Hepatocyte (in vitro differentiated cells): ENCODE measurements around the gene CBX2.

ENCODE experiments used
- EZH2 ChIP-seq: fragments of 200-600 bp; sonication (generic); IDR thresholded peaks from 2 replicates; pipeline ENCODE4 v1.6.1; 2016; ENCODE audit warnings: antibody characterized with exemption, mild to moderate bottlenecking, borderline replicate concordance
- EZH2phosphoT487 ChIP-seq: fragments of 200-600 bp; sonication (generic); IDR thresholded peaks from one replicate; pipeline ENCODE4 v1.6.1; 2018; ENCODE audit warnings: antibody characterized with exemption, mild to moderate bottlenecking, low read depth, moderate library complexity; ENCODE audit not compliant: unreplicated experiment, severe bottlenecking
- TF ChIP-seq, protein P1 (sequence below): fragments of 200-600 bp; sonication (generic); IDR thresholded peaks from 2 replicates; pipeline ENCODE4 v1.5.1; 2016; ENCODE audit warnings: antibody characterized with exemption, mild to moderate bottlenecking; ENCODE audit not compliant: poor library complexity

DNA sequence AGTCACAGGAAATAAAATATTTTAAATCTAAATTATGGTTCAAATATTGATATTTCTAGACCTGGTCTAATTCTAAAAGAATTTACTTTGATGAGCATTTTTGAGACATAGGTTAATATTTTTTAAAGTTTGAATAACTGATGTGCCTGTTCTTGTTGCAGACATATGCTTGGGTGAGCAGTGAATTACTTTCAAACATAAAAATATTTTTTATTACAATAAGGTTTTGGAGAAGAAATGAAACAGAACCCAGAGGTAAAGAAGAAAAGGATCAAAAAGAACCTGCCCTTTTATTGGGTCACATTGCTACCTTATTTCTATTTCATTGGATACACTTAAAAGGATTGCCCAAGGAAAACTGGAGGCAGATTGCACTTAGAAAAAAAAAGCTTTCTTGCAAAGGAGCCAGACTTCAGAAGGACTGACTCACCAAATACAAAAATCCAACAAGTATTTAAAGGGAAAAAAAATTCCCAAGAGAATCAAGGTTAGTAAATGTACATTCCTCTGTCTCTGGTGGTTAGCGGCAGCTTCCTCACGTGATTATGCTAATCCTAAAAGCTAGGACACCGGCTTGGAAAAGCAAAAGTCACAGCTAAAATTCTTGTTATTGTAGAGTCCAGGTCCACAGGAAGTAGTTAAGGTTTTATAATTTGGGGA, 28.7 kb upstream of the CBX2 start:
- TF ChIP-seq, protein P1, sequence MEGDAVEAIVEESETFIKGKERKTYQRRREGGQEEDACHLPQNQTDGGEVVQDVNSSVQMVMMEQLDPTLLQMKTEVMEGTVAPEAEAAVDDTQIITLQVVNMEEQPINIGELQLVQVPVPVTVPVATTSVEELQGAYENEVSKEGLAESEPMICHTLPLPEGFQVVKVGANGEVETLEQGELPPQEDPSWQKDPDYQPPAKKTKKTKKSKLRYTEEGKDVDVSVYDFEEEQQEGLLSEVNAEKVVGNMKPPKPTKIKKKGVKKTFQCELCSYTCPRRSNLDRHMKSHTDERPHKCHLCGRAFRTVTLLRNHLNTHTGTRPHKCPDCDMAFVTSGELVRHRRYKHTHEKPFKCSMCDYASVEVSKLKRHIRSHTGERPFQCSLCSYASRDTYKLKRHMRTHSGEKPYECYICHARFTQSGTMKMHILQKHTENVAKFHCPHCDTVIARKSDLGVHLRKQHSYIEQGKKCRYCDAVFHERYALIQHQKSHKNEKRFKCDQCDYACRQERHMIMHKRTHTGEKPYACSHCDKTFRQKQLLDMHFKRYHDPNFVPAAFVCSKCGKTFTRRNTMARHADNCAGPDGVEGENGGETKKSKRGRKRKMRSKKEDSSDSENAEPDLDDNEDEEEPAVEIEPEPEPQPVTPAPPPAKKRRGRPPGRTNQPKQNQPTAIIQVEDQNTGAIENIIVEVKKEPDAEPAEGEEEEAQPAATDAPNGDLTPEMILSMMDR, result no peak
- TF ChIP-seq EZH2, result no peak
- no peak for TF ChIP-seq EZH2phosphoT487
